Measurements from ENCODE around the gene SIGLEC1.

The SIGLEC1 gene

DNA sequence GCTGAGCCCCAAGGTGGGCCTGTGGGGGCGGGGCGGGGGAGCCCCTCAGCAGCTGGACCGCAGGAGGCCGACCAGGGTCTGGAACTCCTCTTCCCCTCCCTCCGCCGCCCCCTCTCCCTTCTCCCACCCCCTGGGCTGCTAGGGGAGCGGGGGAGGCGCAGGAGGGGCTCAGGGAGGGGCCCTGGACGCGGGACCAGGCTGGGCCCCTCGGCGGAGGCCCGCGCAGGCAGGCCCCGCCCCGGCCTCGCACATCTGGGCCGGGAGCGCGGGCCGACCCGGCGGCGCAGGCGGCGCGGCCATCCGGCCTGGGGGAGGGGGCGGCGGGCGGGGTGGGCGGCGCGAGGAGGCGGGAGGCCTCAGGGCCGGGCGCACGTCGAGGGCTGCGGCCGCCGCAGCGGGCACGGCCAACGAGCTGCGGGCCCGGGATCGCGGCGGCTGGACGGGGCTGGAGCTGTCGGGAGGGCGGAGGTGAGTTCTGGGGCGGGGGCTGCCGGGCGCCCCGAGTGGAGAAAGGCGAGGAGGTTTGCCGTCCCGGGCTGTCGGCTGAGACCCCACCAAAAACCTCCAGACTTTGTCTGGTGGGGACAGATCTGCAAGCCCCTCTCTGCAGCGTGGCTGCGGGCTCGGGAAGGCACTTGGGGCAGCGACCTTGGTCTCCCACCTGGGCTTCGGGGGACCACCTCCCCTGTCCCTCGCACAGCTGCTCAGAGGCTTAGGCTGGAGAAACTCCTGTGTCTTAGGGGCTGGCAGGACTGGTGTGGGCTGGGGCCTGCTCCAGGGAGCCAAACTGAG, 20.1 kb upstream of the SIGLEC1 start, which contains the start of gene HSPA12B:
TSS of gene HSPA12B (plus strand) at position 359 of the 792 bp plus-strand sequence. CDS start 5,990 bp downstream, outside the sequence.
- Histone ChIP-seq H3K36me3 (ENCODE audit: control insufficient read depth, low read length) (no peaks in the 10 kb centered on the region), H3F3A (ENCODE audit: control insufficient read depth, insufficient read depth) (no peaks in the 10 kb centered on the region), H3K4me3 (ENCODE audit: low read length) (no peak within 1 kb of the TSS), H3K27ac (ENCODE audit: low read depth, low read length) (no peak within 1 kb of the TSS), H3K9me2 (replicated peaks; ENCODE audit: control insufficient read depth, low read length) (no peaks in the 10 kb centered on the region), H3K4me1 (ENCODE audit: control insufficient read depth, low read length) (no peaks in the 10 kb centered on the region), H3K4me2 (ENCODE audit: low read length) (no peak within 1 kb of the TSS), H3K27me3 (ENCODE audit: control insufficient read depth, low read length) (peaks cover 36% of the 10 kb centered on the region), H3K9me3 (ENCODE audit: control insufficient read depth, insufficient read depth, low read length) (no peaks in the 10 kb centered on the region), H3K79me2 (ENCODE audit: control insufficient read depth, low read length) (no peaks in the 10 kb centered on the region), H4K20me1 (ENCODE audit: control insufficient read depth, insufficient read depth, low read depth, low read length) (no peaks in the 10 kb centered on the region)
- no peak for TF ChIP-seq CTCF (IDR thresholded peaks at IDR 0.05; ENCODE audit: low read depth, low read length, poor library complexity, severe bottlenecking)

DNA sequence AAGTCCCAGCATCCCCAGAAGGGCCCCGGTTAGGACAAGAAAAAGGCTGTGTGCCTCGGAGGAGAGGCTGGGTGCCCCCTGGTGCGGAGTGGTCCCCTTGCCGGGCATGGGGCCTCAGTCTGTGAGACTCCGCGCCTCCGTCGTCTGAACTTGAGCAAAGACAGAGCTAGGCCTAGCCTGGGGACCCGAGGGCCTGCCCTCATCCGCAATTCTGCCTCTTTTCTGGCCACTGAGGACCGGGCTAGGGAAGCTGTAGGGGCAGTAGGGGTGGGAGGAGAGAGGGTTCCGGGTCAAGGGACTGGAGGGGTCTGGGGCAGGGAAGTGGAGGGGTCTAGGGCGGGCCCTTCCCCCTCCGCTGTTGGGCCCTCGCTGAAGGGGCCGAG, 19.5 kb upstream of the SIGLEC1 start:
- H3K79me2 ChIP-seq (ENCODE audit: control insufficient read depth, low read length), result no peaks in the 10 kb centered on the region
- H3K36me3 ChIP-seq (ENCODE audit: control insufficient read depth, low read length), result no peaks in the 10 kb centered on the region
- no peak overlapping the region for H3K4me2 ChIP-seq (ENCODE audit: low read length)
- peaks cover 42% of the 10 kb centered on the region for H3K27me3 ChIP-seq (ENCODE audit: control insufficient read depth, low read length)
- no peaks in the 10 kb centered on the region for H3K9me3 ChIP-seq (ENCODE audit: control insufficient read depth, insufficient read depth, low read length)
- no peak overlapping the region for H3K27ac ChIP-seq (ENCODE audit: low read depth, low read length)
- H3K4me3 ChIP-seq (ENCODE audit: low read length), result no peak overlapping the region
- H3K9me2 ChIP-seq (replicated peaks; ENCODE audit: control insufficient read depth, low read length), result no peaks in the 10 kb centered on the region
- no peaks in the 10 kb centered on the region for H3F3A ChIP-seq (ENCODE audit: control insufficient read depth, insufficient read depth)
- H4K20me1 ChIP-seq (ENCODE audit: control insufficient read depth, insufficient read depth, low read depth, low read length), result no peaks in the 10 kb centered on the region
- TF ChIP-seq CTCF (IDR thresholded peaks at IDR 0.05; ENCODE audit: low read depth, low read length, poor library complexity, severe bottlenecking), result no peak
- no peak for TF ChIP-seq EZH2phosphoT487 (IDR thresholded peaks at IDR 0.05; ENCODE audit: borderline replicate concordance, low read length)
- no peaks in the 10 kb centered on the region for H3K4me1 ChIP-seq (ENCODE audit: control insufficient read depth, low read length)

- Histone ChIP-seq H3F3A (ENCODE audit: control insufficient read depth, insufficient read depth) (no peaks in the 10 kb centered on the region), H3K79me2 (ENCODE audit: control insufficient read depth, low read length) (no peaks in the 10 kb centered on the region), H3K4me2 (ENCODE audit: low read length) (no peak overlapping the region), H3K4me3 (ENCODE audit: low read length) (no peak overlapping the region), H4K20me1 (ENCODE audit: control insufficient read depth, insufficient read depth, low read depth, low read length) (no peaks in the 10 kb centered on the region), H3K27ac (ENCODE audit: low read depth, low read length) (no peak overlapping the region), H3K36me3 (ENCODE audit: control insufficient read depth, low read length) (no peaks in the 10 kb centered on the region), H3K9me3 (ENCODE audit: control insufficient read depth, insufficient read depth, low read length) (no peaks in the 10 kb centered on the region), H3K9me2 (replicated peaks; ENCODE audit: control insufficient read depth, low read length) (no peaks in the 10 kb centered on the region), H3K4me1 (ENCODE audit: control insufficient read depth, low read length) (no peaks in the 10 kb centered on the region), H3K27me3 (ENCODE audit: control insufficient read depth, low read length) (peaks cover 41% of the 10 kb centered on the region)
- TF ChIP-seq CTCF (IDR thresholded peaks at IDR 0.05; ENCODE audit: low read depth, low read length, poor library complexity, severe bottlenecking) (no peak), EZH2phosphoT487 (IDR thresholded peaks at IDR 0.05; ENCODE audit: borderline replicate concordance, low read length) (no peak)
Measured at GRCh38 chr20:3730803-3731672, 18.6 kb upstream of the SIGLEC1 start.
